NCI-H2227 (cell line): ENCODE data around the gene NFATC2IP.
A peak's percentile ranks its signal among the peaks of the same experiment; 100 is the strongest.
"Not testable (repeated sequence)": the region's sequence is repeated elsewhere in the genome, so short reads cannot be mapped to it uniquely, and the experiment has no call there.

Source experiments
- DNase-seq: peaks from one replicate; lab custom pipeline; 2025; ENCODE audit not compliant: unreplicated experiment; lab: John Stamatoyannopoulos, UW

The NFATC2IP gene

GRCh38 chr16:28967156-28967555 is 16.4 kb downstream of the NFATC2IP start:
- no peak for DNase-seq

GRCh38 chr16:28969696-28970095 is 19.0 kb downstream of the NFATC2IP start:
- not testable (repeated sequence) for DNase-seq

- DNase-seq, result peak; percentile 88
Measured at GRCh38 chr16:28974007-28974436, 23.3 kb downstream of the NFATC2IP start.

DNA sequence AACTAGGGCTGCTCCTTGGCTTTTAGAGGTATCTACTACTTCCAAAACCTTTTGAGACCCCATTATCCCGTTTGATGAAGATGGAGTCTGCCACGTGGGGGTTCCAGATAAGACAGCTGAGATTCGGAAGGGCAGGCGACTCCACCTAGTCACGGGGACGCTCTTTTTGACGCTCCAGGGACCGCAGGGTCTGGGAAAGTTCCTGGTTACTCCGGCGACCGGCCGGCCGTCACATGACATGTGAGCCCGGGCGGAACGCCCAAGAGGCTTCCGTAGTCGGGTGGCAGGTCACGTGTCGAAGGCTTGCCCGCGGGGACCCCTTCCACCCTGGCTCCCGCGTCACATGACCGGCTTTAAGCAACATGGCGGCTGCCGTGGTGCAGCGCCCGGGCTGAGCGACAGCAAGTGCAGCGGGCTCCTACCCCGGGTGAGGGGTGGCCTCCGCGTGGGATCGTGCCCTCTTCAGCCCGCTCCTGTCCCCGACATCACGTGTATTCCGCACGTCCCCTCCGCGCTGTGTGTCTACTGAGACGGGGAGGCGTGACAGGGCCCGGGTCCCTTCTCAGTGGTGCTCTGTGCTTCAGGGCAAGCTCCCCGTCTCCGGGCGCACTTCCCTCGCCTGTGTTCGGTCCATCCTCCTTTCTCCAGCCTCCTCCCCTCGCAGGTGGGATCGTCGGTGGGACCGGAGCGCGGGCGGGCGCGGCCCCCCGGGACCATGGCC is 23.9 kb downstream of the NFATC2IP start, which contains the start of gene SPNS1:
Gene SPNS1 (plus strand): TSS at position 342 of the 721 bp plus-strand sequence. CDS start 374 bp downstream, at position 716.
- peak; percentile 98 for DNase-seq

GRCh38 chr16:28975158-28975599 is 24.4 kb downstream of the NFATC2IP start:
- DNase-seq, result no peak

DNA sequence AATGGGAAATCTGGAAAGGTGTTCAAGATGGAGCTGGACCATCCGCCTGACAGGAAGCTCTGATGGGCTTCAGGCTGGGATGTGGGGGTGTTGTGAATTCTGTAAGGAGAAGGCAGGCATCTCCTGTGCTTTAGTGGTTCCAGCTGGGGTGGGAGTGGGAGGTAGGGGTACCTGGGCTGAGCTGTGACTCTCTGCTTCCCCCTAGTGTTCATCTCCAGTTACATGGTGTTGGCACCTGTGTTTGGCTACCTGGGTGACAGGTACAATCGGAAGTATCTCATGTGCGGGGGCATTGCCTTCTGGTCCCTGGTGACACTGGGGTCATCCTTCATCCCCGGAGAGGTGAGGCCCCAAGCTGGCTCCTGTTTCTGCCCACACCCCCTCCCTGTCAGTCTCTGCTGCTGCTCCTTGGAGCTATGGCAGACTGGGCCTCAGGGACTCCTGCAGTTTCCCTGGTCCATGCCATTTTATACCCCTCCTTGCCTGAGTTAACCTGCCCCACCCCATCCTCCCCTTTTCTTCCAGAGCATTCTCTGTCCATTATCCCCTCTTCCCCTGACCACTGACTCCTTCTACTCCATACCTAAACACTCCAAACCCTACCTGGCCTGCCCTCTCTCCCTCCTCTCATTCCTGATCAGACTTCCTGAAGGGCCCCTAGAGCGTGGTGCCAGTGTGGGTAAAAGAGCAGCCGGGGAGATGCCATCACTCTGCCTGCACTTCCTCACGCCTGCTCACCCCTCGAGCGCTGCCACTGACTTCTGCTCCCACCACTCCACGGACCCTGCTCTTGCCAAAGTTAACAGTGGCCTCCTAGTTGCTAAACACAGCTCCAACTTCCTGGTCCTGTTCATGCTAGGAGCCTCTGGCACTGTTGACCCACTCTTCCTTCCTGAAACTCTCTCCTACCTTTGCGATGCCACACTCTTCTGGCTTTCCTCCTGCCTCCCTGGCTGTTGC is 27.2 kb downstream of the NFATC2IP start:
- DNase-seq, result no peak

GRCh38 chr16:28980330-28980729 is 29.6 kb downstream of the NFATC2IP start:
- not testable (repeated sequence) for DNase-seq

- DNase-seq, result no peak
Measured at GRCh38 chr16:28980929-28981328, 30.2 kb downstream of the NFATC2IP start.

DNA sequence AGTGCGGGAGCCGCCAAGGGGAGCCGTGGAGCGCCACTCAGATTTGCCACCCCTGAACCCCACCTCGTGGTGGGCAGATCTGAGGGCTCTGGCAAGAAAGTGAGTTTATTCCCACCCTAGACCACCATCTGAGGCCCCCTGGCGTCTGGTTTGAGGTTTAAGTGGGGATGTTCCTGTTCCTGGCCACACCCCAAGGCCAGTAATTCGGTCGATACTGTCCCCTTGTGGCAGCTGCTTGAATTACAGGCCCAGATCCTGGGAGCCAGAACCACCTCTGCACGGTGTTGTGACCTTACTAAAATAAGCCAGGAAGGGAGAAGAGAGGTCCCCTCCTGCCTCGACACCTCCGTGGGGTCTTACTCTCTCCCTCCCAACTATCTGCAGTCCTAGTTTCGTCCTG is 30.8 kb downstream of the NFATC2IP start:
- no peak for DNase-seq

- DNase-seq, result no peak
Measured at GRCh38 chr16:28982418-28982817, 31.7 kb downstream of the NFATC2IP start.

DNA sequence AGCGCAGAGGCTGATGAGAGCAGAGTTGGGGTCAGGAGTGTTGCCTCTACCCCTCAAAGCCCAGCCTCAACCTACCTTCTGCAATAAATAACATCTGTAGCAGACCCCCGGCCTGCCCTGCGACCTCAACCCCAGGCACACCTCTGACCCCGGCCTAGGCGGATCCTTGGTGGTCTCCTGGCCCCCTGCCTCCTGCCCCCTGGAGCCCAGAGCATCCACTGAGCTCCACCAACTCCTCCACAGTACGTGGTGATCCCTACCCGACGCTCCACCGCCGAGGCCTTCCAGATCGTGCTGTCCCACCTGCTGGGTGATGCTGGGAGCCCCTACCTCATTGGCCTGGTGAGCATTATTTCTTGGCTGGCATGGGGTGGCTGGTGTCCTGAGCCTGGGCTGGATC is 32.2 kb downstream of the NFATC2IP start:
- no peak for DNase-seq

DNA sequence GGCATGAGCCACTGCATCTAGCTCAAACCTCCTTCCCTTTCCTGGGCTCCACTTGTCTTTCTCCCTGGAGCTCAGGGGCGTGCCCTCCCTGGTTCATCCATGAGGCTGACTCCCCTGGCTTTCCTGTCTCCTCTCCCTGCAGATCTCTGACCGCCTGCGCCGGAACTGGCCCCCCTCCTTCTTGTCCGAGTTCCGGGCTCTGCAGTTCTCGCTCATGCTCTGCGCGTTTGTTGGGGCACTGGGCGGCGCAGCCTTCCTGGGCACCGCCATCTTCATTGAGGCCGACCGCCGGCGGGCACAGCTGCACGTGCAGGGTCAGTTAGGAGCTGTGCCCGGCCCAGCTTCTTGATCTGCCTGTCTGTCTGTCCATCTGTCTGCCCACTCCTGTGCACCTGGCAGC is 32.9 kb downstream of the NFATC2IP start:
- no peak for DNase-seq

- no peak for DNase-seq
Measured at GRCh38 chr16:28984091-28984490, 33.4 kb downstream of the NFATC2IP start.

DNA sequence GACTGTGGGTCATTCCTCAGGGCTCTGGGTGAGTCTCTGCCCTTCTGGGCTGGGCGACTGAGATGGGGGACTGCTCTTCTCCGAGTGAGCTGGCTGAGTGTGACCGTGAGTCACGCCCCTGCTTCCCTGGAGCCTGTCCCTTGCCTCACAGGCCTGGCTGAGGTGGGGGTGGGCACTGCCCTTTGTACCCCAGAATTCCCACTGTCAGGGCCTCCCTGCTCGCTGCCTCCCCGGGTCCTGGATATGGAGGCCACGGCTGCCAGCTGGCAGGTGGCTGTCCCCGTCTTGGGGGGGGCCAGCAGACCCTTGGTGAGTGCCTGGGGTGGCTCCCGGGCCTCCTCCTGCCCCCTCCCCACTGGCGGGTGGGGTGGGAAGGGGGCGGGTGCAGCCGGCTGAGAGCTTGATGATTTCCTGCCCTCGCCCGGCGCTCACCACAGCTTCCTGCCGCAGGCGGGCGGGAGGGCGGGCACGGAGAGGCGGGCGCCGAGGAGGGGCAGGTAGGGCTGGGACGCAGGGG is 33.9 kb downstream of the NFATC2IP start, which contains the start of gene LAT:
Gene LAT (plus strand): TSS at position 434 of the 517 bp plus-strand sequence. CDS start 366 bp downstream, outside the sequence.
- peak; percentile 48 for DNase-seq

DNA sequence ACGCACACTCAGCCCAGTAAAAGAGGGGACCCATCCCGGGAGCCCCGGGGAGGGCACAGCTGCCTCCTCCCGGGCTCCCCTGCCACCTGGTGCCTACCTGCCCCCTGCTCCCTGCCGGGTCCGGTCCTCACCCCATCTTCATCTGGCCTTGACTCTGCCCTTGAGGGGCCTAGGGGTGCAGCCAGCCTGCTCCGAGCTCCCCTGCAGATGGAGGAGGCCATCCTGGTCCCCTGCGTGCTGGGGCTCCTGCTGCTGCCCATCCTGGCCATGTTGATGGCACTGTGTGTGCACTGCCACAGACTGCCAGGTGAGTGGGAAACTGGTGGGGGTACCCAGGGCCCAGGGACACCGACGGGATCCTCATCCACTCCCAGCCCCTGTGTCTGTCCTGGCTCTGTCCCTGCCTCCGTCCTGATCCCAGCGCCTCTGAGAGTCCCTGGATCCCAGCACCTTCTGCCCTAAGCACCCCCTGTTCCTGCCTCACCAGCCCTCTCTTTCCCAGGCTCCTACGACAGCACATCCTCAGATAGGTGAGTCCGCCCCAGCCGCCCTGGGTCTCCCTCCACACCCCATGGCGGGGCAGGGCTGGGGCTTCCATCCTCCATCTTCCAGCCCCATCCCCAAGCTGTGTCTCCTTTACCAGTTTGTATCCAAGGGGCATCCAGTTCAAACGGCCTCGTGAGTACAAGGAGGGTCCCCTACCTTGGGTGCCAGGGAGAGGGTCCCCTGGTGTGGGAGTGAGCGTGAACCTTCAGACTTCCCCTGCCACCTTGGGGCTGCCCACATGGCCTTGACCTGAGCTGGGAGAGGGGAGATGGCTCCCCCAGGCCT is 34.7 kb downstream of the NFATC2IP start:
- no peak for DNase-seq

DNA sequence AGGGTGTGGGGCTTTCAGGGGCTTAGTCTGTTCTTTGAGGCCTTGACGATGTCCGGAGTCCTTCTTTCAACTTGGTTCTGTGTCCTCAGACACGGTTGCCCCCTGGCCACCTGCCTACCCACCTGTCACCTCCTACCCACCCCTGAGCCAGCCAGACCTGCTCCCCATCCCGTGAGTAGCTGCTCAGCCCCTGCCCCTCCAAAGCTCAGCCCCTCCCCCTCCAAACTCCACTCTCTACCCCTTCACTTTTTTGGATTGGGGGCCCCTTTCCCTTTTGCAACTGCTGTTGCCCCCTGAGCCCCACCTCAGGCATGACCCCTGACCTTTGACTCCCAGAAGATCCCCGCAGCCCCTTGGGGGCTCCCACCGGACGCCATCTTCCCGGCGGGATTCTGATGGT is 35.3 kb downstream of the NFATC2IP start:
- DNase-seq, result no peak

GRCh38 chr16:28986492-28986891 is 35.8 kb downstream of the NFATC2IP start:
- no peak for DNase-seq

DNA sequence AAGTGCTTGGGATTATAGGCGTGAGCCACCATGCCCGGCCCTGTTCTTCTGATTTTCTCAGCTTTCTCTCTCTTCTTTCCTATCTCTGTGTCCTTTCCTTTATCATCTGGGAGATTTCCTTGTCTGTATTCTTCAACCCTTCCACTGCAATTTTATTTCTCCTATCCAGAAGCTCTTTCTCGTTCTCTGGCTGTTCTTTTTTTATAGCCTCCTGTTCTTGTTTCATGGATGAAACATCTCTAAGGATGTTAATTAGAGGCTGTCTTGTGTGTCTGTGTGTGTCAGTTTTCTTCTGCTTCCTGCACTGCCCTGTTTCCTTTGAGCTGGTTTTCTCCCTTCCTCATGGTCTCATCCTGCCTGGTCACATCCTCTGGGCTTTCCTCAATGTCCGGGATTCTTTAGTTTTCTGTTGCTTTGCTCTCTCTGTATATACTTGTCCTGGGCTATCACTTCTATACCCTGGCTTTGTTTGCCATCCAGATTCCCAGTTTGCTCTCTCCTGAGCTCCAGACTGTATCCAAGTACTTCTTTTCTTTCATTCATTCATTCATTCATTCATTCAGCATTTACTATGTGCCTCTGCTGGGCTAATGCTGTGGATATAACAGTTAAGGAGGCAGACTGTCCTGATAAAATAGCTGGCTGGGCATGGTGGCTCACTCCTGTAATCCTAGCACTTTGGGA is 36.6 kb downstream of the NFATC2IP start:
- no peak for DNase-seq

- DNase-seq, result no peak
Measured at GRCh38 chr16:28989363-28989762, 38.6 kb downstream of the NFATC2IP start.
